ENCODE data around the gene VPS51. TPM values are rescaled to one million over a fixed set of nuclear protein-coding genes. Genes with fewer than 3 reads are reported as not detected.

The VPS51 gene
- total and polyA plus RNA-seq, 2 experiments from 2014 or later, result 45.3 to 450 TPM

- ATAC-seq, result no peak
- TF ChIP-seq, protein P1, sequence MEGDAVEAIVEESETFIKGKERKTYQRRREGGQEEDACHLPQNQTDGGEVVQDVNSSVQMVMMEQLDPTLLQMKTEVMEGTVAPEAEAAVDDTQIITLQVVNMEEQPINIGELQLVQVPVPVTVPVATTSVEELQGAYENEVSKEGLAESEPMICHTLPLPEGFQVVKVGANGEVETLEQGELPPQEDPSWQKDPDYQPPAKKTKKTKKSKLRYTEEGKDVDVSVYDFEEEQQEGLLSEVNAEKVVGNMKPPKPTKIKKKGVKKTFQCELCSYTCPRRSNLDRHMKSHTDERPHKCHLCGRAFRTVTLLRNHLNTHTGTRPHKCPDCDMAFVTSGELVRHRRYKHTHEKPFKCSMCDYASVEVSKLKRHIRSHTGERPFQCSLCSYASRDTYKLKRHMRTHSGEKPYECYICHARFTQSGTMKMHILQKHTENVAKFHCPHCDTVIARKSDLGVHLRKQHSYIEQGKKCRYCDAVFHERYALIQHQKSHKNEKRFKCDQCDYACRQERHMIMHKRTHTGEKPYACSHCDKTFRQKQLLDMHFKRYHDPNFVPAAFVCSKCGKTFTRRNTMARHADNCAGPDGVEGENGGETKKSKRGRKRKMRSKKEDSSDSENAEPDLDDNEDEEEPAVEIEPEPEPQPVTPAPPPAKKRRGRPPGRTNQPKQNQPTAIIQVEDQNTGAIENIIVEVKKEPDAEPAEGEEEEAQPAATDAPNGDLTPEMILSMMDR (conservative IDR thresholded peaks at IDR 0.05; ENCODE audit: low read depth in 2 of 2), result no peak
- no peak for TF ChIP-seq ZNF462 (CRISPR knock-in tag; IDR thresholded peaks at IDR 0.05)
- no peak for TF ChIP-seq ETS1 (IDR thresholded peaks at IDR 0.05)
- TF ChIP-seq NANOG (IDR thresholded peaks at IDR 0.05; ENCODE audit: borderline replicate concordance), result no peak
- no peak for TF ChIP-seq CREB1 (CRISPR knock-in tag; IDR thresholded peaks at IDR 0.05; ENCODE audit: low read depth)
- no peak for TF ChIP-seq EZH2 (IDR thresholded peaks at IDR 0.05; ENCODE audit: low read depth, unreplicated experiment)
- TF ChIP-seq POLR2AphosphoS5 (IDR thresholded peaks at IDR 0.05; ENCODE audit: low read depth), result no peak
- TF ChIP-seq ZNF331 (CRISPR knock-in tag; IDR thresholded peaks at IDR 0.05; ENCODE audit: low read depth), result no peak
- TF ChIP-seq, protein P2, sequence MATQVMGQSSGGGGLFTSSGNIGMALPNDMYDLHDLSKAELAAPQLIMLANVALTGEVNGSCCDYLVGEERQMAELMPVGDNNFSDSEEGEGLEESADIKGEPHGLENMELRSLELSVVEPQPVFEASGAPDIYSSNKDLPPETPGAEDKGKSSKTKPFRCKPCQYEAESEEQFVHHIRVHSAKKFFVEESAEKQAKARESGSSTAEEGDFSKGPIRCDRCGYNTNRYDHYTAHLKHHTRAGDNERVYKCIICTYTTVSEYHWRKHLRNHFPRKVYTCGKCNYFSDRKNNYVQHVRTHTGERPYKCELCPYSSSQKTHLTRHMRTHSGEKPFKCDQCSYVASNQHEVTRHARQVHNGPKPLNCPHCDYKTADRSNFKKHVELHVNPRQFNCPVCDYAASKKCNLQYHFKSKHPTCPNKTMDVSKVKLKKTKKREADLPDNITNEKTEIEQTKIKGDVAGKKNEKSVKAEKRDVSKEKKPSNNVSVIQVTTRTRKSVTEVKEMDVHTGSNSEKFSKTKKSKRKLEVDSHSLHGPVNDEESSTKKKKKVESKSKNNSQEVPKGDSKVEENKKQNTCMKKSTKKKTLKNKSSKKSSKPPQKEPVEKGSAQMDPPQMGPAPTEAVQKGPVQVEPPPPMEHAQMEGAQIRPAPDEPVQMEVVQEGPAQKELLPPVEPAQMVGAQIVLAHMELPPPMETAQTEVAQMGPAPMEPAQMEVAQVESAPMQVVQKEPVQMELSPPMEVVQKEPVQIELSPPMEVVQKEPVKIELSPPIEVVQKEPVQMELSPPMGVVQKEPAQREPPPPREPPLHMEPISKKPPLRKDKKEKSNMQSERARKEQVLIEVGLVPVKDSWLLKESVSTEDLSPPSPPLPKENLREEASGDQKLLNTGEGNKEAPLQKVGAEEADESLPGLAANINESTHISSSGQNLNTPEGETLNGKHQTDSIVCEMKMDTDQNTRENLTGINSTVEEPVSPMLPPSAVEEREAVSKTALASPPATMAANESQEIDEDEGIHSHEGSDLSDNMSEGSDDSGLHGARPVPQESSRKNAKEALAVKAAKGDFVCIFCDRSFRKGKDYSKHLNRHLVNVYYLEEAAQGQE (IDR thresholded peaks at IDR 0.05; ENCODE audit: unreplicated experiment), result no peak
- TF ChIP-seq EZH2phosphoT487 (IDR thresholded peaks at IDR 0.05; ENCODE audit: unreplicated experiment), result no peak
- TF ChIP-seq JUNB (IDR thresholded peaks at IDR 0.05; ENCODE audit: unreplicated experiment), result no peak
- TF ChIP-seq STAT1 (IDR thresholded peaks at IDR 0.05; ENCODE audit: unreplicated experiment), result no peak
- no peak for TF ChIP-seq ZNF114 (CRISPR knock-in tag; IDR thresholded peaks at IDR 0.05)
- Histone ChIP-seq H3K4me3 (no peak overlapping the region), H3F3A (replicated peaks; ENCODE audit: low read depth) (peaks cover 9% of the 10 kb centered on the region; the same call in 1 of the 2 replicates), H3K27ac (ENCODE audit: low read depth) (no peak overlapping the region), H4K20me1 (replicated peaks; ENCODE audit: insufficient read depth) (peaks cover 2% of the 10 kb centered on the region; the same call in 1 of the 2 replicates), H2AFZ (no peak overlapping the region), H3K27me3 (ENCODE audit: insufficient read depth) (no peaks in the 10 kb centered on the region), H3K4me2 (no peak overlapping the region), H3K4me1 (ENCODE audit: insufficient read depth) (peaks cover 7% of the 10 kb centered on the region; the same call in 1 of the 2 replicates), H3K36me3 (ENCODE audit: insufficient read depth) (0 out of 2 replicates have a peak, but pooled peaks cover 3% of the 10 kb centered on the region), H3K79me2 (replicated peaks; ENCODE audit: insufficient read depth) (peaks cover 20% of the 10 kb centered on the region), H3K9me2 (ENCODE audit: insufficient read depth) (no peaks in the 10 kb centered on the region)
- H3K4me1 Mint-ChIP-seq, result peaks cover 12% of the 10 kb centered on the region
- peaks cover 10% of the 10 kb centered on the region; the same call in 1 of the 3 replicates for H3K36me3 Mint-ChIP-seq (ENCODE audit: low read depth)
- DNase-seq (ENCODE audit: low spot score), result no peak
- peaks cover 15% of the 10 kb centered on the region for H3K27me3 Mint-ChIP-seq (ENCODE audit: insufficient read depth, low read depth, poor library complexity)
- H3K9me3 Mint-ChIP-seq, result peaks cover 2% of the 10 kb centered on the region; the same call in 2 of the 3 replicates
- no peak overlapping the region for H3K27ac Mint-ChIP-seq
- no peak overlapping the region for H3K4me3 Mint-ChIP-seq
Observed at GRCh38 chr11:65107078-65107477, 11.1 kb downstream of the VPS51 start.
